ENCODE data around the gene HHAT.

HHAT gene

GRCh38 chr1:210516092-210516656 lies 187.5 kb downstream of the HHAT start:
- no peak overlapping the region for H3K27ac ChIP-seq
- H3K4me3 ChIP-seq = no peak overlapping the region

- H3K27ac ChIP-seq = no peak overlapping the region
- H3K4me3 ChIP-seq = no peak overlapping the region
Observed at GRCh38 chr1:210516697-210517459, 188.2 kb downstream of the HHAT start.

- Histone ChIP-seq H3K27ac (no peak overlapping the region), H3K4me3 (no peak overlapping the region)
Observed at GRCh38 chr1:210523830-210524229, 195.1 kb downstream of the HHAT start.

- Histone ChIP-seq H3K27ac (no peak overlapping the region), H3K4me3 (no peak overlapping the region)
Observed at GRCh38 chr1:210525716-210526454, 197.2 kb downstream of the HHAT start.

- no peak overlapping the region for H3K4me3 ChIP-seq
Observed at GRCh38 chr1:210527091-210527490, 198.4 kb downstream of the HHAT start.

GRCh38 chr1:210531475-210532222 lies 202.9 kb downstream of the HHAT start:
- H3K4me3 ChIP-seq = no peak overlapping the region
- H3K27ac ChIP-seq = no peak overlapping the region

More at GRCh38 chr1:210527091-210527490, 198.4 kb downstream of the HHAT start:
- H3K27ac ChIP-seq = no peak overlapping the region

GRCh38 chr1:210532223-210532598 lies 203.5 kb downstream of the HHAT start:
- Histone ChIP-seq H3K27ac (no peak overlapping the region), H3K4me3 (no peak overlapping the region)

- H3K4me3 ChIP-seq = no peak overlapping the region
- H3K27ac ChIP-seq = no peak overlapping the region
Observed at GRCh38 chr1:210535761-210536160, 207.1 kb downstream of the HHAT start.

GRCh38 chr1:210536254-210536961 lies 207.7 kb downstream of the HHAT start:
- H3K27ac ChIP-seq = no peak overlapping the region
- no peak overlapping the region for H3K4me3 ChIP-seq

GRCh38 chr1:210540288-210540687 lies 211.6 kb downstream of the HHAT start:
- H3K27ac ChIP-seq = no peak overlapping the region
- no peak overlapping the region for H3K4me3 ChIP-seq

- no peak overlapping the region for H3K4me3 ChIP-seq
Observed at GRCh38 chr1:210541680-210542358, 213.1 kb downstream of the HHAT start.

GRCh38 chr1:210551899-210552298 lies 223.2 kb downstream of the HHAT start:
- no peak overlapping the region for H3K4me3 ChIP-seq
- H3K27ac ChIP-seq = no peak overlapping the region

More at GRCh38 chr1:210541680-210542358, 213.1 kb downstream of the HHAT start:
- H3K27ac ChIP-seq = no peak overlapping the region

- no peak overlapping the region for H3K27ac ChIP-seq
- H3K4me3 ChIP-seq = no peak overlapping the region
Observed at GRCh38 chr1:210553711-210554110, 225.0 kb downstream of the HHAT start.

- Histone ChIP-seq H3K4me3 (no peak overlapping the region), H3K27ac (no peak overlapping the region)
Observed at GRCh38 chr1:210554382-210554781, 225.7 kb downstream of the HHAT start.

- H3K4me3 ChIP-seq = no peak overlapping the region
Observed at GRCh38 chr1:210556475-210556874, 227.8 kb downstream of the HHAT start.

GRCh38 chr1:210557426-210558077 lies 228.8 kb downstream of the HHAT start:
- Histone ChIP-seq H3K27ac (no peak overlapping the region), H3K4me3 (no peak overlapping the region)

More at GRCh38 chr1:210556475-210556874, 227.8 kb downstream of the HHAT start:
- H3K27ac ChIP-seq = no peak overlapping the region

GRCh38 chr1:210558302-210558701 lies 229.6 kb downstream of the HHAT start:
- Histone ChIP-seq H3K4me3 (no peak overlapping the region), H3K27ac (no peak overlapping the region)

- Histone ChIP-seq H3K4me3 (no peak overlapping the region), H3K27ac (no peak overlapping the region)
Observed at GRCh38 chr1:210565306-210565705, 236.6 kb downstream of the HHAT start.

Measured in skin epidermis (tissue), 12 donors.